Panc1 (cell line): ENCODE measurements around the gene SFTPB. TPM values are rescaled to one million over a fixed set of nuclear protein-coding genes. Genes with fewer than 3 reads are reported as not detected.
"Not testable (repeated sequence)": the region's sequence is repeated elsewhere in the genome, so short reads cannot be mapped to it uniquely, and the experiment has no call there.

Experiments used
- ATAC-seq: fragments of 200-7000 bp; cut with Tn5 transposase; 2 replicates; pipeline ENCODE4 v1.9.1; 2020; ENCODE audit warnings: mild to moderate bottlenecking, moderate library complexity
- BruUV-seq: library from RNA; stranded (reverse); fragments of 400-500 nt; replicated peaks from 2 replicates; lab custom pipeline; 2021; lab: Mats Ljungman, UMichigan
- CTCF ChIA-PET: fragments of 300-600 bp; sonication (Branson Sonifier 250); formaldehyde crosslinking; loops from one replicate; lab custom pipeline; 2022; ENCODE audit warnings: antibody characterized with exemption; lab: Charles Lee
- POLR2A ChIA-PET: fragments of 300-600 bp; sonication (Branson Sonifier 250); formaldehyde crosslinking; loops from one replicate; lab custom pipeline; 2022; ENCODE audit warnings: antibody characterized with exemption; lab: Charles Lee
- DNase-seq: peaks from one replicate; pipeline ENCODE4 v3.0.0-alpha.2; 2010; ENCODE audit warnings: low read depth, low spot score
- H3K27ac ChIP-seq: 2 replicates; pipeline ENCODE4 v1.5.1; 2011; ENCODE audit warnings: mild to moderate bottlenecking, low read length, inconsistent platforms
- H3K27me3 ChIP-seq: fragments of 200-500 bp; sonication (Bioruptor generic); 2 replicates; pipeline ENCODE4 v1.6.0; 2014; ENCODE audit warnings: low read length, inconsistent platforms; ENCODE audit not compliant: control insufficient read depth, insufficient read depth
- H3K36me3 ChIP-seq: fragments of 200-500 bp; sonication (Bioruptor generic); 2 replicates; pipeline ENCODE4 v1.5.1; 2014; ENCODE audit warnings: inconsistent platforms, mild to moderate bottlenecking, low read length, moderate library complexity; ENCODE audit not compliant: control insufficient read depth, insufficient read depth
- H3K4me1 ChIP-seq: 2 replicates; pipeline ENCODE4 v1.5.1; 2011; ENCODE audit warnings: inconsistent platforms, mild to moderate bottlenecking, low read length, moderate library complexity; ENCODE audit not compliant: control insufficient read depth, insufficient read depth
- H3K4me3 ChIP-seq, 2 experiments: 2 replicates each; pipeline ENCODE4 v1.5.1; 2011 to 2012; ENCODE audit warnings: low read depth in 2 of 2, low read length in 2 of 2, mild to moderate bottlenecking in 2 of 2, inconsistent platforms in 1 of 2, moderate library complexity in 1 of 2
- H3K9me3 ChIP-seq: fragments of 200-500 bp; sonication (Bioruptor generic); 2 replicates; pipeline ENCODE4 v1.5.1; 2014; ENCODE audit warnings: low read depth, mild to moderate bottlenecking, inconsistent platforms, low read length, moderate library complexity; ENCODE audit not compliant: control insufficient read depth, insufficient read depth
- POLR2AphosphoS5 ChIP-seq: IDR thresholded peaks from 2 replicates; pipeline ENCODE4 v1.6.1; 2012; ENCODE audit warnings: mild to moderate bottlenecking, low read depth, low read length, moderate library complexity
- SIN3A ChIP-seq: IDR thresholded peaks from 2 replicates; pipeline ENCODE4 v1.6.1; 2012; ENCODE audit warnings: low read depth, mild to moderate bottlenecking, low read length, moderate library complexity, borderline replicate concordance; ENCODE audit not compliant: insufficient read depth
- TCF7L2 ChIP-seq: IDR thresholded peaks from 2 replicates; pipeline ENCODE4 v1.6.1; 2011; ENCODE audit warnings: mild to moderate bottlenecking, low read depth, low read length, inconsistent platforms
- in situ Hi-C: cut with HindIII; loops from 2 replicates; pipeline ENCODE4 v1.10.0; 2016; ENCODE audit warnings: low sequenced_read_pairs, low pct_unique_long_range_greater_than_20kb
- intact Hi-C: fragments of 100-400 bp; cut with micrococcal nuclease; formaldehyde crosslinking; loops from one replicate; pipeline ENCODE4 v1.10.0; 2022; ENCODE audit not compliant: unreplicated experiment
- total RNA-seq: library from RNA; stranded (reverse); gene quantifications from one replicate; pipeline ENCODE4 v1.2.1, GENCODE V29; 2021; ENCODE audit not compliant: unreplicated experiment
- TF ChIP-seq, protein P1 (sequence below), 2 experiments: IDR thresholded peaks; 2 replicates each; pipeline ENCODE4 v1.6.1; 2011 to 2012; ENCODE audit warnings: low read depth in 2 of 2, control low read depth in 1 of 2, low read length in 1 of 2, mild to moderate bottlenecking in 1 of 2, moderate library complexity in 1 of 2; ENCODE audit not compliant: insufficient read depth in 1 of 2
- TF ChIP-seq, protein P2 (sequence below): fragments of 450-650 bp; IDR thresholded peaks from 2 replicates; pipeline ENCODE4 v1.5.1; 2017; ENCODE audit warnings: mild to moderate bottlenecking

SFTPB gene
- total RNA-seq, 1 experiment from 2014 or later, result 5.6 TPM

DNA sequence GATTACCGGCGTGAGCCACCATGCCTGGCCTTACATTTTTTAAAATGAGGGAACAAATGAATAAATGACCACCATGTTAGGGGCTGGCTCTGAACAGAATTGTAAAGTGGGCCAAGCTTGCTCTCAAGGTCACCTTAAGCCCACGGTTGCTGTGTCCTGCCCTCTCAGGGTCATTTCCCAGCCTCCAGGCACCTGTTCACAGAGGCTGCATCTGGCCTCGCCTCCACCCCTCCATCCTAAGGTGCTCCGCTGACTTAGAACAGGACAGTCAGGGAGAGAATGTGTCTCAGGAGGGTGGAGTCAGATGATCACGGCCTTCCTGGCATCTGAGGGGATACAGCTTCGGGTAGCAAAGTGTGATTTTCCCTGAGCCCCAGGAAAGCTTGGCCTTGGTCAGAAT is 7.3 kb downstream of the SFTPB start:
- intact Hi-C loops, result no loop called here
- ChIA-PET POLR2A (no interaction called here), CTCF (no interaction called here)
- ATAC-seq (no peak), DNase-seq (no peak)
- H3K4me1 ChIP-seq, result no peaks in the 10 kb centered on the region
- H3K27me3 ChIP-seq, result no peaks in the 10 kb centered on the region
- no peaks in the 10 kb centered on the region for H3K36me3 ChIP-seq
- H3K9me3 ChIP-seq, result no peaks in the 10 kb centered on the region
- in situ Hi-C loops, result no loop called here
- H3K4me3 ChIP-seq, result no peak overlapping the region
- no peak overlapping the region for H3K27ac ChIP-seq
- TF ChIP-seq SIN3A (no peak), TCF7L2 (no peak), POLR2AphosphoS5 (no peak)
- TF ChIP-seq, protein P1, sequence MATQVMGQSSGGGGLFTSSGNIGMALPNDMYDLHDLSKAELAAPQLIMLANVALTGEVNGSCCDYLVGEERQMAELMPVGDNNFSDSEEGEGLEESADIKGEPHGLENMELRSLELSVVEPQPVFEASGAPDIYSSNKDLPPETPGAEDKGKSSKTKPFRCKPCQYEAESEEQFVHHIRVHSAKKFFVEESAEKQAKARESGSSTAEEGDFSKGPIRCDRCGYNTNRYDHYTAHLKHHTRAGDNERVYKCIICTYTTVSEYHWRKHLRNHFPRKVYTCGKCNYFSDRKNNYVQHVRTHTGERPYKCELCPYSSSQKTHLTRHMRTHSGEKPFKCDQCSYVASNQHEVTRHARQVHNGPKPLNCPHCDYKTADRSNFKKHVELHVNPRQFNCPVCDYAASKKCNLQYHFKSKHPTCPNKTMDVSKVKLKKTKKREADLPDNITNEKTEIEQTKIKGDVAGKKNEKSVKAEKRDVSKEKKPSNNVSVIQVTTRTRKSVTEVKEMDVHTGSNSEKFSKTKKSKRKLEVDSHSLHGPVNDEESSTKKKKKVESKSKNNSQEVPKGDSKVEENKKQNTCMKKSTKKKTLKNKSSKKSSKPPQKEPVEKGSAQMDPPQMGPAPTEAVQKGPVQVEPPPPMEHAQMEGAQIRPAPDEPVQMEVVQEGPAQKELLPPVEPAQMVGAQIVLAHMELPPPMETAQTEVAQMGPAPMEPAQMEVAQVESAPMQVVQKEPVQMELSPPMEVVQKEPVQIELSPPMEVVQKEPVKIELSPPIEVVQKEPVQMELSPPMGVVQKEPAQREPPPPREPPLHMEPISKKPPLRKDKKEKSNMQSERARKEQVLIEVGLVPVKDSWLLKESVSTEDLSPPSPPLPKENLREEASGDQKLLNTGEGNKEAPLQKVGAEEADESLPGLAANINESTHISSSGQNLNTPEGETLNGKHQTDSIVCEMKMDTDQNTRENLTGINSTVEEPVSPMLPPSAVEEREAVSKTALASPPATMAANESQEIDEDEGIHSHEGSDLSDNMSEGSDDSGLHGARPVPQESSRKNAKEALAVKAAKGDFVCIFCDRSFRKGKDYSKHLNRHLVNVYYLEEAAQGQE (IDR thresholded peaks at IDR 0.05; ENCODE audit: insufficient read depth in 1 of 2, low read depth in 2 of 2, low read length in 1 of 2), result no peak
- TF ChIP-seq, protein P2, sequence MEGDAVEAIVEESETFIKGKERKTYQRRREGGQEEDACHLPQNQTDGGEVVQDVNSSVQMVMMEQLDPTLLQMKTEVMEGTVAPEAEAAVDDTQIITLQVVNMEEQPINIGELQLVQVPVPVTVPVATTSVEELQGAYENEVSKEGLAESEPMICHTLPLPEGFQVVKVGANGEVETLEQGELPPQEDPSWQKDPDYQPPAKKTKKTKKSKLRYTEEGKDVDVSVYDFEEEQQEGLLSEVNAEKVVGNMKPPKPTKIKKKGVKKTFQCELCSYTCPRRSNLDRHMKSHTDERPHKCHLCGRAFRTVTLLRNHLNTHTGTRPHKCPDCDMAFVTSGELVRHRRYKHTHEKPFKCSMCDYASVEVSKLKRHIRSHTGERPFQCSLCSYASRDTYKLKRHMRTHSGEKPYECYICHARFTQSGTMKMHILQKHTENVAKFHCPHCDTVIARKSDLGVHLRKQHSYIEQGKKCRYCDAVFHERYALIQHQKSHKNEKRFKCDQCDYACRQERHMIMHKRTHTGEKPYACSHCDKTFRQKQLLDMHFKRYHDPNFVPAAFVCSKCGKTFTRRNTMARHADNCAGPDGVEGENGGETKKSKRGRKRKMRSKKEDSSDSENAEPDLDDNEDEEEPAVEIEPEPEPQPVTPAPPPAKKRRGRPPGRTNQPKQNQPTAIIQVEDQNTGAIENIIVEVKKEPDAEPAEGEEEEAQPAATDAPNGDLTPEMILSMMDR, result no peak
- no TSS peak for BruUV-seq

DNA sequence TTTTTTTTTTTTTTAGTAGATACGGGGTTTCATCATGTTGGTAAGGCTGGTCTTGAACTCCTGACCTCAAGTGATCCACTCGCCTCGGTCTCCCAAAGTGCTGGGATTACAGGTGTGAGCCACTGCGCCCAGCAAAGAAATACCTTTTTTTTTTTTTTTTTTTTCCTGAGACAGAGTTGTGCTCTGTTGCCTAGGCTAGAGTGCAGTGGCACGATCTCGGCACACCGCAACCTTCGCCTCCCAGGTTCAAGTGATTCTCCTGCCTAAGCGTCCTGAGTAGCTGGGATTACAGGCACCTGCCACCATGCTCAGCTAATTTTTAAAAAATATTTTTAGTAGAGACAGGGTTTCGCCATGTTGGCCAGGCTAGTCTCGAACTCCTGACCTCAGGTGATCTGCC is 7.7 kb downstream of the SFTPB start:
- H3K9me3 ChIP-seq, POLR2A ChIA-PET, H3K27me3 ChIP-seq, H3K4me1 ChIP-seq, H3K4me3 ChIP-seq, intact Hi-C loops, DNase-seq, H3K27ac ChIP-seq, in situ Hi-C loops, H3K36me3 ChIP-seq, BruUV-seq, ATAC-seq: not testable (repeated sequence)
- CTCF ChIA-PET, result interaction anchor here (0.6 kb wide), 2 partner anchors 23 to 290 kb away, joined by 3 to 4 read pairs; no protein-coding TSS in a partner anchor

- no TSS peak for BruUV-seq
- Histone ChIP-seq H3K27ac (no peak overlapping the region), H3K4me1 (no peaks in the 10 kb centered on the region), H3K9me3 (no peaks in the 10 kb centered on the region), H3K4me3 (no peak overlapping the region), H3K27me3 (no peaks in the 10 kb centered on the region), H3K36me3 (no peaks in the 10 kb centered on the region)
- TF ChIP-seq TCF7L2, result no peak
- TF ChIP-seq, protein P1 (IDR thresholded peaks at IDR 0.05; ENCODE audit: insufficient read depth in 1 of 2, low read depth in 2 of 2, low read length in 1 of 2), result no peak
- no peak for TF ChIP-seq SIN3A
- TF ChIP-seq, protein P2, result no peak
- no peak for TF ChIP-seq POLR2AphosphoS5
- ATAC-seq (no peak), DNase-seq (no peak)
- in situ Hi-C loops (loop anchor here (5.0 kb wide), 1 partner anchor 48 kb away; no protein-coding TSS in a partner anchor), intact Hi-C loops (no loop called here)
- ChIA-PET POLR2A (no interaction called here), CTCF (interaction anchor here (0.6 to 1.1 kb wide), 3 partner anchors 20 to 289 kb away, joined by 3 to 4 read pairs (median 4); no protein-coding TSS in a partner anchor)
Measured at GRCh38 chr2:85659324-85659981, 8.5 kb downstream of the SFTPB start.
